Mesenchymal stem cell (in vitro differentiated cells and primary cell): ENCODE measurements around the gene HES1.
A peak's percentile ranks its signal among the peaks of the same experiment; 100 is the strongest.

Source experiments
- DNase-seq: peaks from one replicate; pipeline ENCODE4 v3.0.0-alpha.2; 2013
- H2AFZ ChIP-seq: one replicate; pipeline ENCODE4 v1.6.1; 2013; ENCODE audit warnings: low read depth, mild to moderate bottlenecking, control low read depth, inconsistent platforms, low read length, moderate library complexity
- H2AK5ac ChIP-seq: 2 replicates; pipeline ENCODE4 v1.6.1; 2013; ENCODE audit warnings: low read length, moderate library complexity, mild to moderate bottlenecking, inconsistent platforms; ENCODE audit not compliant: severe bottlenecking
- H2BK120ac ChIP-seq: one replicate; pipeline ENCODE4 v1.6.1; 2013; ENCODE audit warnings: low read depth, mild to moderate bottlenecking, inconsistent platforms, low read length, moderate library complexity
- H2BK12ac ChIP-seq, 2 experiments: one replicate each; pipeline ENCODE4 v1.6.1; 2013; ENCODE audit warnings: inconsistent platforms in 2 of 2, low read length in 2 of 2, mild to moderate bottlenecking in 2 of 2, moderate library complexity in 2 of 2, control low read depth in 1 of 2
- H2BK15ac ChIP-seq: one replicate; pipeline ENCODE4 v1.6.1; 2013; ENCODE audit warnings: mild to moderate bottlenecking, low read depth, inconsistent platforms; ENCODE audit not compliant: poor library complexity, severe bottlenecking
- H2BK5ac ChIP-seq: 2 replicates; pipeline ENCODE4 v1.6.1; 2013; ENCODE audit warnings: low read depth, mild to moderate bottlenecking, low read length, control low read depth, inconsistent platforms; ENCODE audit not compliant: poor library complexity, severe bottlenecking
- H3K14ac ChIP-seq, 2 experiments: one replicate each; pipeline ENCODE4 v1.6.1; 2013; ENCODE audit warnings: inconsistent platforms in 2 of 2, low read length in 2 of 2, control low read depth in 1 of 2, mild to moderate bottlenecking in 1 of 2, moderate library complexity in 1 of 2
- H3K18ac ChIP-seq, 2 experiments: one replicate each; pipeline ENCODE4 v1.6.1; 2013; ENCODE audit warnings: inconsistent platforms in 2 of 2, low read length in 2 of 2, control low read depth in 1 of 2, low read depth in 1 of 2, mild to moderate bottlenecking in 1 of 2
- H3K23ac ChIP-seq, 2 experiments: one replicate each; pipeline ENCODE4 v1.6.1; 2013; ENCODE audit warnings: inconsistent platforms in 2 of 2, low read length in 2 of 2, mild to moderate bottlenecking in 2 of 2, moderate library complexity in 2 of 2, control low read depth in 1 of 2
- H3K27ac ChIP-seq: 2 replicates; pipeline ENCODE4 v1.5.1; 2013; ENCODE audit warnings: mild to moderate bottlenecking, moderate library complexity, low read length, control low read depth, inconsistent platforms; ENCODE audit not compliant: poor library complexity, severe bottlenecking
- H3K27me3 ChIP-seq, 2 experiments: 2 replicates each; pipeline versions ENCODE4 v1.6.1 to v1.7.0; 2013; ENCODE audit warnings: low read length in 2 of 2, mild to moderate bottlenecking in 2 of 2, moderate library complexity in 2 of 2, control low read depth in 1 of 2, inconsistent platforms in 1 of 2; ENCODE audit not compliant: control insufficient read depth in 1 of 2, insufficient read depth in 1 of 2
- H3K36me3 ChIP-seq, 2 experiments: 2 replicates each; pipeline versions ENCODE4 v1.6.1 to v1.7.0; 2013; ENCODE audit warnings: low read length in 2 of 2, control low read depth in 1 of 2, inconsistent platforms in 1 of 2, low read depth in 1 of 2, mild to moderate bottlenecking in 1 of 2; ENCODE audit not compliant: insufficient read depth in 2 of 2, control insufficient read depth in 1 of 2
- H3K4ac ChIP-seq, 2 experiments: one replicate each; pipeline ENCODE4 v1.6.1; 2013; ENCODE audit warnings: inconsistent platforms in 2 of 2, low read length in 2 of 2, mild to moderate bottlenecking in 2 of 2, moderate library complexity in 2 of 2, control low read depth in 1 of 2, low read depth in 1 of 2
- H3K4me1 ChIP-seq: 2 replicates; pipeline ENCODE4 v1.6.1; 2013; ENCODE audit warnings: low read depth, low read length, control low read depth; ENCODE audit not compliant: control insufficient read depth, insufficient read depth
- H3K4me2 ChIP-seq: 2 replicates; pipeline ENCODE4 v1.6.1; 2013; ENCODE audit warnings: low read length, mild to moderate bottlenecking, inconsistent platforms; ENCODE audit not compliant: poor library complexity, severe bottlenecking
- H3K4me3 ChIP-seq, 2 experiments: 2 replicates each; pipeline versions ENCODE4 v1.5.1 to v1.7.0; 2013; ENCODE audit warnings: low read length in 2 of 2, mild to moderate bottlenecking in 2 of 2, control low read depth in 1 of 2, low read depth in 1 of 2; ENCODE audit not compliant: insufficient read depth in 1 of 2
- H3K79me1 ChIP-seq: replicated peaks from 2 replicates; pipeline ENCODE4 v1.6.1; 2013; ENCODE audit warnings: mild to moderate bottlenecking, control low read depth, low read length, inconsistent platforms; ENCODE audit not compliant: poor library complexity, severe bottlenecking
- H3K9ac ChIP-seq: 2 replicates; pipeline ENCODE4 v1.7.0; 2013; ENCODE audit warnings: mild to moderate bottlenecking, low read length, moderate library complexity
- H3K9me3 ChIP-seq: 2 replicates; pipeline ENCODE4 v1.7.0; 2013; ENCODE audit warnings: mild to moderate bottlenecking, low read length; ENCODE audit not compliant: control insufficient read depth
- H4K8ac ChIP-seq: one replicate; pipeline ENCODE4 v1.6.1; 2013; ENCODE audit warnings: inconsistent platforms, mild to moderate bottlenecking, low read length, moderate library complexity
- H4K91ac ChIP-seq: one replicate; pipeline ENCODE4 v1.6.1; 2013; ENCODE audit warnings: mild to moderate bottlenecking, low read length, inconsistent platforms
- WGBS: methylation state at CpG from one replicate; pipeline ENCODE4 v1.1.7; 2013; ENCODE audit warnings: mixed read lengths; 5-methylcytosine and 5-hydroxymethylcytosine counted together

The HES1 gene

DNA sequence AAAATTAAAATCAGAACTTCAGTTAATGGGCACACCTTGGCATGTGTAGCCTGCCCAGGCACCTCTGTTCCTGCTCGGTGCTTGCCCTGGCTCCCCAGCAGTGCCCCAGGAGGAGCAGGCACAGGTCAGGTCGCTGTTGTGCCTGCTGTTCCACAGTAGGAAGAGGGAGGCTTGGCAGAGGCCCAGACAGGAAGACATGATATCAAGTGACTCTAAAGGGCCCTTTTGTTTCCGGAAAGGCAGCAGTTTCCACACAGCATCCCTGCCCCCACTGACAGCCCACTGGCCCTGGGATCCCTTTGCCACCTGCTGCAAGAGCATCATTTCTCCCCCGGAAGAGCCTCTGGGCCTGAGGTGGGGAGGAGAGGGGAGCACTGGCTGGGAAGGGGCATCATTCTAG lies 40.5 kb upstream of the HES1 start:
- no peak overlapping the region for H2AK5ac ChIP-seq
- no peak overlapping the region for H4K91ac ChIP-seq
- no peak overlapping the region for H3K14ac ChIP-seq
- no peak overlapping the region for H2BK5ac ChIP-seq
- H3K23ac ChIP-seq = no peak overlapping the region
- H3K36me3 ChIP-seq = no peaks in the 10 kb centered on the region
- H3K9me3 ChIP-seq = no peaks in the 10 kb centered on the region
- no peak overlapping the region for H3K4me2 ChIP-seq
- no peak overlapping the region for H3K27ac ChIP-seq
- no peak overlapping the region for H4K8ac ChIP-seq
- H3K9ac ChIP-seq = no peak overlapping the region
- peak overlapping the region in 1 of 2 experiments; percentile 25 for H3K4ac ChIP-seq
- H2BK12ac ChIP-seq = no peak overlapping the region
- no peak overlapping the region for H2BK15ac ChIP-seq
- H2BK120ac ChIP-seq = no peak overlapping the region
- no peak overlapping the region for H3K4me3 ChIP-seq
- H3K18ac ChIP-seq = no peak overlapping the region
- no peaks in the 10 kb centered on the region for H3K79me1 ChIP-seq
- peaks cover 7 to 28% of the 10 kb centered on the region in 2 experiments for H3K27me3 ChIP-seq
- DNase-seq = no peak
- H3K4me1 ChIP-seq = peaks cover 23% of the 10 kb centered on the region
- WGBS = 47% methylated on average over 2 of the region's 4 CpGs
- H2AFZ ChIP-seq = no peak overlapping the region

DNA sequence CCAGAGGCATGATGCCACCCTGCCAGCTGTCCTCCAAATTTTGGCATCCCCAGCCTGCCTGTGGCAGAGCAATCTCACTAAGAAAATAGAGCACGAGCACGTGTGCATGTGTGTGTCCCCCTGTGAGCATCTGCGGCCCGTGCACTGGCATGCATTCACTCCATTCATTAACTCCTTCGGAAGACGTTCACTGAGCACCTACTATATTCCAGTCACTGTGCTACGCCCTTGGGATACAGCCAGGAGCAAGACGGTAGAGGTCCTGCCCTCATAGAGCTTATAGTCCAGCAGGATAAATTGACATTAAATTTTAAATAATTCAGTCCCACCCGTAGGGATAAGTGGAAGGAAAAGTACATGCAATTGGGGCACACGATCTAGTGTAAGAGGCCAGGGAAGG lies 40.0 kb upstream of the HES1 start:
- H3K14ac ChIP-seq = no peak overlapping the region
- H3K27me3 ChIP-seq = peaks cover 10 to 32% of the 10 kb centered on the region in 2 experiments
- H2AK5ac ChIP-seq = no peak overlapping the region
- H3K79me1 ChIP-seq = no peaks in the 10 kb centered on the region
- DNase-seq = no peak
- no peak overlapping the region for H3K9ac ChIP-seq
- H3K4me2 ChIP-seq = no peak overlapping the region
- H2AFZ ChIP-seq = no peak overlapping the region
- H4K8ac ChIP-seq = no peak overlapping the region
- no peaks in the 10 kb centered on the region for H3K36me3 ChIP-seq
- H2BK15ac ChIP-seq = no peak overlapping the region
- H3K4me1 ChIP-seq = peaks cover 20% of the 10 kb centered on the region
- no peak overlapping the region for H3K4ac ChIP-seq
- H3K23ac ChIP-seq = no peak overlapping the region
- no peak overlapping the region for H4K91ac ChIP-seq
- no peak overlapping the region for H2BK5ac ChIP-seq
- peak overlapping the region in 1 of 2 experiments; percentile 3 for H3K18ac ChIP-seq
- no peaks in the 10 kb centered on the region for H3K9me3 ChIP-seq
- H3K27ac ChIP-seq = no peak overlapping the region
- H2BK12ac ChIP-seq = no peak overlapping the region
- 98% methylated on average over 10 of the region's 10 CpGs for WGBS
- no peak overlapping the region for H3K4me3 ChIP-seq
- no peak overlapping the region for H2BK120ac ChIP-seq

DNA sequence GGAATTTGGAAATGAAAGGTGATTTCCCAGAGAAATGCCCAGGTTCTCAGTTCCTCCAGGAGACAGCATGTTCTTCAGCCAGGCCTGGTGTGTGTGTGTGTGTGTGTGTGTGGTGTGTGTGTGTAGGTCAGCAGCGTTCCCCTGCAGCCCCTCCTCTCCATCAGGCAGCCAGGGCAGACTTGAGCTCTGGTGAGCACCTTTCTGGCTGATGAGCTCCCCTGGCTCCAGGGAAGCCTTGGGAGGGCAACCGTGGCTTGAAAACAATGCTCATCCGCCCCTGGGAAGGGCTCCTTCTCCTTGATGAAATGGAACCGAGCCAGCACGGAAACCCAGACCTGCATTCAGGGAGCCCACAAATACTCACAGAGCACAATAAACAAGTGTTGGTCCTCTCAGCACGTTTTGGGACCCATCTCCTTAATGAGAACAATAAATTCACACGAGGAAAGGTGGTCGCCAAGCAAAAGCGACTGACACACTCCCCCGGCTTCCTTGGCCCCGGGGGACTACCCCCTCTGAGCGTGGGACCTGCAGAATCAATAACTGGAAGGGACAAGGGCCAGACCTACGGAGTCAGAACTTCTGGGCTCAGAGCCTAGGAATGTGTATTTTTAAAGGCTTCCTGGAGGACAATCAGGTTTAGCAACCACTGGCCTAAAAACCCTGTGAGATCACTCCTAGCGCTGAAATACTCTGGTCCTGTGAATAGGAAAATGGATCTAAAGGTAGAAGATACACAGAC lies 38.6 kb upstream of the HES1 start:
- Histone ChIP-seq H2AK5ac (no peak overlapping the region), H3K4me2 (no peak overlapping the region), H2AFZ (no peak overlapping the region)

DNA sequence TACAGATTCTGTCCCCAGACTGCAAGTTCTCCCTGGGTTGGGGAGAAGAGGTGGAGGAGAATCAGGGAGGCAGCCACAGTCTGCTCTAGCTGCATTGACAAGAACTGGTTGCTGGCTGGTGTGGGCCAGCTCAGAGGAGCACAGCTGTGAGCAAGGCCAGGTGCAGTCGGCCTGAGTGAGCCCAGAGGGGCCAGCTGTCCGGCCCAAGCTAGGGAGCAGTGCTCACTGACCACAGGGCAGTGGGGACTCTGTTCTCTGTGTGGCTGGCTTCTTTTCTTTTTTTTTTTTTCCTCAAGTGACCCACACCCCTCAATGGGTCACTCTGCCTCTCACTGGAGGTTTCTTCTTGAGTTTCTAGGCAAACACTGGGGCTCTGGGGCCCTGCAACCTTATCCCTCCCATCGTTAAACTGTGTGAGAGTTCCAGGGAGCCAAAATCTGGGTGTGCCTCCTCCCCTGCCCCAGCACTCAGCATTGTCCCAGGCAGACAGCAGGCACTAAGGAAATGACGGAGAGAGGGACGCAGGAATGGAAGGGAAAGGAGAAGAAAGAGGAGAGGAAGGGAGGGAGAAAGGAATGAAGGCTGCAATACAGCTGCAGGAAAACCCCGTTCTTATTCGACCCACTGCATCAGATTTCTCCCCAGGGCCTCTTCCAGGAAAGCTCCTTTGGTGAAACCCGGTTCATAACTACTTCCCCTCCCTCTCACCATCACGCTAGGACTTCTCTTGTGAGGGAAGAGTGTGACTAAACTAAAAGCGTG lies 37.7 kb upstream of the HES1 start:
- Histone ChIP-seq H3K23ac (no peak overlapping the region), H3K36me3 (no peaks in the 10 kb centered on the region), H3K4me2 (no peak overlapping the region), H2AFZ (no peak overlapping the region), H2AK5ac (no peak overlapping the region), H4K91ac (no peak overlapping the region), H3K18ac (no peak overlapping the region), H3K9me3 (no peaks in the 10 kb centered on the region), H3K79me1 (no peaks in the 10 kb centered on the region), H2BK12ac (no peak overlapping the region), H3K9ac (no peak overlapping the region), H3K27me3 (peaks cover 30 to 56% of the 10 kb centered on the region in 2 experiments), H3K4ac (no peak overlapping the region), H2BK5ac (no peak overlapping the region), H3K27ac (no peak overlapping the region), H3K4me3 (no peak overlapping the region), H4K8ac (no peak overlapping the region), H3K4me1 (peaks cover 16% of the 10 kb centered on the region), H2BK15ac (no peak overlapping the region), H3K14ac (no peak overlapping the region), H2BK120ac (no peak overlapping the region)
- WGBS = 50% methylated on average over 8 of the region's 10 CpGs
- DNase-seq = no peak

More for the DNA sequence above, 38.6 kb upstream of the HES1 start:
- Histone ChIP-seq H3K9ac (no peak overlapping the region), H4K8ac (no peak overlapping the region), H2BK12ac (peak overlapping the region in 1 of 2 experiments; percentile 61), H3K4me3 (peak overlapping the region in 1 of 2 experiments; percentile 26), H3K4me1 (peaks cover 19% of the 10 kb centered on the region), H3K23ac (no peak overlapping the region), H2BK120ac (no peak overlapping the region), H3K36me3 (no peaks in the 10 kb centered on the region), H4K91ac (peak overlapping the region; percentile 21), H3K27ac (no peak overlapping the region), H3K4ac (no peak overlapping the region), H2BK5ac (no peak overlapping the region), H3K14ac (no peak overlapping the region), H3K9me3 (no peaks in the 10 kb centered on the region), H3K18ac (no peak overlapping the region), H3K27me3 (peaks cover 24 to 46% of the 10 kb centered on the region in 2 experiments), H2BK15ac (no peak overlapping the region), H3K79me1 (no peaks in the 10 kb centered on the region)
- no peak for DNase-seq
- 83% methylated on average over 14 of the region's 14 CpGs for WGBS
